Skeletal muscle cell (primary cell): ENCODE measurements around the gene KCNMB3.
"Not testable (repeated sequence)": the region's sequence is repeated elsewhere in the genome, so short reads cannot be mapped to it uniquely, and the experiment has no call there.

Experiments
- DNase-seq: peaks from one replicate; pipeline ENCODE4 v3.0.0-alpha.2; 2010; ENCODE audit warnings: low read depth
- H3K4me3 ChIP-seq: 2 replicates; pipeline ENCODE4 v1.5.1; 2011; ENCODE audit warnings: low read depth, mild to moderate bottlenecking, control low read depth, low read length, moderate library complexity

The KCNMB3 gene, protein sequence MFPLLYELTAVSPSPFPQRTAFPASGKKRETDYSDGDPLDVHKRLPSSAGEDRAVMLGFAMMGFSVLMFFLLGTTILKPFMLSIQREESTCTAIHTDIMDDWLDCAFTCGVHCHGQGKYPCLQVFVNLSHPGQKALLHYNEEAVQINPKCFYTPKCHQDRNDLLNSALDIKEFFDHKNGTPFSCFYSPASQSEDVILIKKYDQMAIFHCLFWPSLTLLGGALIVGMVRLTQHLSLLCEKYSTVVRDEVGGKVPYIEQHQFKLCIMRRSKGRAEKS

DNA sequence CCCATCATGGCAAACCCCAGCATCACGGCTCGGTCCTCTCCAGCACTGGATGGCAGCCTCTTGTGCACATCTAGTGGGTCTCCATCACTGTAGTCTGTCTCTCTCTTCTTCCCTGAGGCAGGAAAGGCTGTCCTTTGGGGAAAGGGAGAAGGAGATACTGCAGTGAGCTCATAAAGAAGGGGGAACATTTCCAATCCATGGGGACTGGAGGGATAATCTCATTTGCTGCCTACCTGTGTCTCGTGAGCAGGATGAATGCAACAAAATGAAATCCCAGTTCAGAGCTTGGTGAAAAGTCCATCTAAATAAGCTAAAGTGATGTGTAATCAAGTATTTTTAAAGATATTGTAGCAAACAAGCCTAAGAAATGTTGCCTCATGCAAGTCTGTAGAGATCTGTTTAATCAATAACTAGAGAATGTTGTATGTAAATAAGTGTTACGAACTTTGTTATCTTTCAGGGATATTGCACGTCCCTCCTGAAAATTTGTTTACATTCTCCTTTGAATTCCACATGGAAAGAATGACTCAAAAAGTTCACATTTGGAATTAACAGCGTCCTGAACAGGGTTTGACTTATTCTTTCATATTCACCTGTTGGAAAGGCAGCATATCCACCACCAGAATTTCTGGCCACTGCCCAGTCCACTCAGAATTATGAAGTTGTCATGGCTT is at the start of gene KCNMB3:
Gene KCNMB3 (minus strand): TSS at position 312 of the 674 bp plus-strand sequence. CDS start 124 bp downstream, at position 188.
- DNase-seq: no peak
- H3K4me3 ChIP-seq: no peak within 1 kb of the TSS

DNA sequence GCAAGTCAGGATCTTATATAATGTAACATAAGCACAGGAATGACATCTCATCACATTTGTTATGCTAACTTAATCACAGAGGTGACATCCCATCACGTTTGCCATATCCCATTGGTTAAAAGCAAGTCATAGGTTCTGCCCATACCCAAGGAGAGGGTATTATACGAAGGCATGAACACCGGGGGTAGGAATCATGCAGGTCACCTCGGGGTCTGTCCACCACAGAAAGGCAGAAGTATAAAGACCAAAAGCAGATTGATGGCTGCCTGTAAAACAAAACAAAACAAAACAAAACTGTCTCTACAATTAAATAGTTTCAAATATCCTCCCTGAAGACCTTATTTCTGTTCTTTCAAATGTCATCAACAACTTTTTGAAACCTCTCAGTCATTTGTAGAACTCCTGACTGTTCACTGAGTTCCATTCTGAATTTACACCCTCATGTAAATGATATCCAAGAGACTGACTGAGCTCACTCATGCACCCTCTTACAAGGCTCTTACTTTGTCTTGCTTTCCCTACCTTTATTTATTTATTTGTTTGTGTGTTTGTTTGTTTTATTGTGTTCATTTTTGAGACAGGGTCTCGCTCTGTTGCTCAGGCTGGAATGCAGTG is 49.2 kb upstream of the KCNMB3 start:
- no peak overlapping the region for H3K4me3 ChIP-seq
- DNase-seq: no peak

DNA sequence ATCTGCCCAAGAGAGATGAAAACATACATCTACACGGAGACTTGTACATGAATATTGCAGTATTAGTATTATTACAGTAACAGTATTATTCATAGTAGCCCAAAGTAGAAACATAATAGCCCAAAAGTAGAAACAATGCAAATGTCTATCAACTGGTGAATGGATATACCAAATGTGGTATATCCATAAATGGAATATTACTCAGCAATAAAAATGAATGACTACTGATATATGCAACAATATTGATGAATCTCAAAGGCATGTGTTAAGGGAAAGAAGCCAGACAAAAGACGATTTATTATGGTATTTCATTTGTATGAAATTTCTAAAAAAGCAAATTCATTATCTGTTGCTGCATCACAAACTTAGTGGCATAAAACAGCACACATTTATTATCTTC is 48.4 kb upstream of the KCNMB3 start:
- DNase-seq: no peak
- H3K4me3 ChIP-seq: no peak overlapping the region

DNA sequence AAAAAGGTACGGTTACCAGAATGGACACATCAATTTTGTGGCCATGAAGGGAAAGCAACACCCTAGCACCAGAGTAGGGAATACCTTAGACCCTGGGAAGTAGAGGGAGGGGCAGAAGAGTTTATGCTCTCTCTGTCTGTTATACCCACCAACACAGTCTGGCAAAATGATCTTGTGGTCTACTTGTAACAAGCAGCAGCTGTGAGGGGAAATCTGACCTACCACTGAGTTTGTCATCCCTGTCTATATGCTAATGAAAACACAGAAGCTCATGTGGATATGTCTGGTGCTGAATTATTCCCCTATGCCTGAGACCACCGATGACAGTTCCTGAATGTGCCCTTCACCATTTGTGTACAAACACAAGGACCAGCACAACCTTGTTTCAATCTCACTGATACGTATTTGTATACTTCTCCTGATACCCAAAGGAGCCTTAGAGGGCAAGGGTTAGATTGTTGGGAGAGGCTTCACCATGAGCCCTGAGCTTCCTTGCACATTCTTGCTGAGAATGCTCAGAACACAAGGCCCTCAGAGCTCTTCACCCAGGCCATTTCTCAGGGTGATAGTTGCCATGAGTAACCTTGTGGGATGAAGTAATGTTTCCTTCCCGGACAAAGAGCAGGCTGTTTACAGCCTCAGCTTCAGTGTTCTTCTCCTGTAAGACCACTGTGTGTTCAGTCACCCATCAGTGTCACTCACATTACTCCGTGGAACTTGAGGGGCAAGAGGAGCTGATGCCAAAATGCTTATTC is 47.2 kb upstream of the KCNMB3 start:
- H3K4me3 ChIP-seq: no peak overlapping the region
- DNase-seq: no peak

DNA sequence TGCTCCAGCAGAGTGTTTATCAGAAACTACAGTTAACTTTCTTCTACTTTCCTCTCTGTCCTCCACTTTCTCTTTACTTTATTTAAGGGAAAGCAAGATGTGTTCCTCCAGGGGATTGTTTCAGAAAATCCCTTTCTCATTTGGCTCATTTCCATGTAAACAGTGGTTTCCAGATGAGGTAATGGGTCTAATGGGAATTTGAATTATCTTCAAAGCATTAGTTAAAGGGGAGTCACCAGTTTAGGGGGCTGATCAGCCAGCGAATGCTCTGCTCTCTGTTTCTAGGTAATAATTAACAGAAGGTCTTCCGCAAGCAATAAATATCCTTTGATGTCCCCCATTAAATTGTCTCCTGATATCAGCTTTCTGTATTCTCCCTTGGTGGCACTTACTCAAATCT is 41.5 kb upstream of the KCNMB3 start:
- DNase-seq: no peak
- no peak overlapping the region for H3K4me3 ChIP-seq

DNA sequence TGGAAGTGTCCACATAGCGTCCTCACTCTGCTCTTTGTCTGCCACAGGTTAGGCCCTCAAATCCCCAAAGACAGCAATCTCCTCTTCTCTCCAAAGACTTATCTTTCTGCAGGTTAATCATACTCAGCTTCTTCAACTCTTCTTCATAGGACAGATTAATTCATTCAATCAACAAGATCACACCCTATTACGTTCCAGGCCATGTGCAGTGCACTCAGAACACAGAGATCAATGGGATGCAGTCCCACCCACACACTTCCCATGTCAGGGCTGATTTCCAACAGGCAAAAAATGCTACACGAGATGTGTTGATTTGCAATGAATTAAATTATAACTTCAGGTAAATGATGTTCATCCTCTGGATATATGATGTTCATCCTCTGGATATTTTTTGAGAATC is 38.4 kb upstream of the KCNMB3 start:
- H3K4me3 ChIP-seq: no peak overlapping the region

DNA sequence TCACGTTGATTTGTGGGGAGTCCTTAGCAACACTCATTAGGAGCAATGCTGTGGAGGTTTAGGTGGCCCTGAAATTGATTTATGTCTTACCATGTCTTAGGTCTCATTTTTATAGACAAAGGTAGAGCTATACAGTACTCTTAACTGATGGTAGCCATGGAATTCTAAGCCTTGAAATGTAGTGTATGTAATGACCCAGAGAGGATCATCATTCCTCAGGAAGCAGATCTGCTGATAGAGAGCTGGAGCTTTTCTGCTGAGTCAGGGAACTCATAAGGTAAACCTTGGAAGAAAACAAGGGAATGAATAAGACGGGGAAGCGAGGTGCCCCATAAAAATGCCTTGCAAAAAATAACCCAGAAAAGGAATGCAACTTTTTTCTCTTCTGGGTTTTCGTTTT is 37.9 kb upstream of the KCNMB3 start:
- H3K4me3 ChIP-seq: no peak overlapping the region
- no peak for DNase-seq

More for the DNA sequence above, 38.4 kb upstream of the KCNMB3 start:
- no peak for DNase-seq

DNA sequence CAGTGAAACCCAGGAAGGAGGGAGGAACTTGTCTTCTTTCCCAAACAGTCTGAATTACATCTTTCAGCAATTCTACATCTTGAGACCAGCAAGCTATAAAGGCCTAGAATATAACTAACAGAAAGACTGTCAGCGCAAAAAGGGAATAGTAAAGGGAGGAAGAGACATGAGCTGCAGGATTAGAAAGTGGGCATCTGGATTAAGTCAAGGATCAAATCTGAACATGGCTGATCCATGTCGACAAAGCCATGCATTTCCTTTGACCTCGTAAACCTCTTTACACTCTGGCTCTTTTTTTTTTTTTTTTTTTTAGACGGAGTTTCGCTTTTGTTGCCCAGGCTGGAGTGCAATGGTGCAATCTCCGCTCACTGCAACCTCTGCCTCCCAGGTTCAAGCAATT is 35.4 kb upstream of the KCNMB3 start:
- H3K4me3 ChIP-seq: no peak overlapping the region
- no peak for DNase-seq

DNA sequence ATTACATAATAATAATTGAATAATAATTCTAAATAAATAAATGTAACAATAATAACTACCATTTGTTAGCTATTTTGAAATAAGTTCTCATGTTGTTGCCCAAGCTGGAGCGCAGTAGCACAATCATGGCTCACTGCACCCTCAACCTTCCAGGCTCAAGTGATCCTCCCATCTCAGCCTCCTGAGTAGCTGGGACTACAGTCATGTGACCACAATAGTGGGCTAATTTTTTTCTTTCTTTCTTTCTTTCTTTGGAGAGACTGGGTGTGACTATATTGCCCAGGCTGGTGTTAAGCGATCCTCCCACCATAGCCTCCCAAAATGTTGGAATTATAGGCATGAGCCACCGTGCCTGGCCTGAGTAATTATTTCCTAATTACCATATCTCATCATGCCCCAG is 30.9 kb upstream of the KCNMB3 start:
- no peak overlapping the region for H3K4me3 ChIP-seq
- no peak for DNase-seq

DNA sequence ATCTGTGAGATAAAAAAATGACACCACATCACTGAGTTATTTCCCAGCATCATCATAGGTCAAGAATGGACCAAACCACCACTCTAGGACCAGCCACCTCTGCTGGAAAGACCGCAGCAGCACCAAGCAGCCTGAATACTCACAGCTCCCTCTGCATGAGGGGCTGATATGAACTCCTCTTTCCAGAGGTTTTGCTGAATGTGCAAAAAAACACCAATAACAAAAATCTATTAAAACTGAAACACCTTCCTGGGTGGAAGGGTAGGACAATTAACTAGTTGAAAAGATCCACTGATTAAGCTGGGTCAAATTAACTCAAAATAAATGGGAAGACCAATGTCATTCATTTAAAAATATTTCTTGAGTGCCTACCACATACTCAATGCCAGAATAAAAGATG is 28.9 kb upstream of the KCNMB3 start:
- no peak for DNase-seq

DNA sequence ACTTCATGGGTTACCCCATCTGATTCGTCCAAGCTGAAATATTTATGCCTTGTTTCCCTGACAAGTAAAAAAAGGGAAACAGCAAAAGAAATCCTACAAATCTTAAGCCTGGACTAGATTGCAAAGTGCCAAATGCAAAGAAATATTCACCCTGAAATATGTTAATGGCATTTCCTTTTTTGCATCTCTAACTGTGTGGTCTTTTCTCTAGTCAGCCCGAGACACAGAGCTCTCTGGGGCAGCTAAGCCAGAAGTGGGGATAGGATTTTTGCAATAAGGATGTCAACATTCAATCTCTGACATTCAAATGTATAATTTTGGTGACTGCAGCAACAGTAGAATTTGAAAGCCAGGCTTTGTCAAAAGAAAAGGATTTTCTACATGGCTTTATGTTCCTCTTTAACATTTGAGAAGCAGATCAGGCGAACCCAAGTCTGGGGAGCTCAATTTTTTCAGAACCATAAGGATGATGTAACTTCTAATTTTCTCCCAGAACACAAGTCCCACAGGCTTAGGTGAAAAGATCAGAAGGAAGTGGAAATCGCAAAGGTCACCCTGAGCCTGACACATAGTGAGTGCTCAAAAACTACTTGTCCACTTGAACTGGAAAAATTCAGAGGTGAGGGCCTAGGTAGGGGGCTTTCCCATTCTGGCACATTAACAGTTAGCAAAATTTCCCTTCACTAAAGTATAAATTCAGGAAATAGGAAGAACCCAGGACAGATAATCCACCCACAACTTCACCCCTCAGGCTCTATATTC is 28.2 kb upstream of the KCNMB3 start:
- no peak overlapping the region for H3K4me3 ChIP-seq
- DNase-seq: no peak

More for the DNA sequence above, 28.9 kb upstream of the KCNMB3 start:
- H3K4me3 ChIP-seq: no peak overlapping the region

DNA sequence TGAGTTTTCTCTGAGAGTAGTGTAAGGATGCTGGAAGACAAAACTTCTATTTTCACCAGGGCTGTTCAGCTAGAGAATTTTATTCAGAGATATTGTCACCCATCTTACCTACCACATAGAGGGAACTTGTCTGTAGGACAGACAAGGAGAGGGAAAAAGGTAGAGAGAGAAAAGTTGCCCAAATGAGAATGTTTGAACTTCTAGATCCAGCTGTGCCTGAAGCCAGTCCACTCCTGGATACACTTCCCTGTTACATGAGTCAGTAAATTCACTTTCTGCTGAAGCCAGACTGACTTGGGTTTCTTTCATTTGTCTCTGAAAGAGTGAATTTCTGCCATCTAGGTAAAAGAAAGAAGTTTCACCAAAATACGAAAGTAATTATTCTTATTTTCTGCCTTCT is 27.2 kb upstream of the KCNMB3 start:
- no peak overlapping the region for H3K4me3 ChIP-seq
- no peak for DNase-seq

DNA sequence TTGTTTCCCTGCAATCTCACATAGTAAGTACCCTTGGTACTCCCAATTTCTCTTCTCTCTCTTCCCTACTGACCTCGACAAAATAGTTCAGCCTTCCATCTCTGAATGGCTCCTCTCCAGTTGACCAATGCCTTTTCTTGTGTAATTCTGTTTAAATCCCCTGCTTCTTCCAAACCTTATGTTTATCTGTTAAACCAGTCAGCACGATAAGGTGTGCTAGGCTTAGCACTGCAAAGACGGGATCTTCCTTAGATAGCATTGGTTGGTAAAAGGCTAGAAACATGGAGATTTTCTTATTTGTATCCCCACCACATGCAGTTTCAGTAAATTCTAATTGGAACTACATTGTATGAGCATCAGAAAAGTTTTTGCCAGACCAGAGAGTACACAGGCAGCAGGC is 25.8 kb upstream of the KCNMB3 start:
- H3K4me3 ChIP-seq: no peak overlapping the region
- DNase-seq: no peak

DNA sequence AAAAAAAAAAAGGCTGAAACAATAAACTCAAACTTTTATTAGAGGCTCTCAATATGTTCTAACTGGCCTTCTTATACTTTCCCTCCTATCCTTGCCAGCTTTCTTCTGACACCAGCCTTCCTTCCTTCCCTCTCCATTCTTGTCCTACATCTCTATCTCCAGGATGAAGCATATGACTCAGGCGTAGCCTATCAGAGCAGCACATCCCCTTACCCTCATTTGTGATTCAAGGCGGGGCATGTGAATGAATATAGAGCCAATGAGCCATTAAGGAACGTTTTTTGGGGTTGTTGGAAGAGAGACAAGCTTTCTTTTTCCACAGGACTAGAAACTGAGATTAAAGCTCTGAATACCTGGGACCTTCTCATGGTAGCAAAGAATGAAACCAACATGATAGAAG is 25.1 kb upstream of the KCNMB3 start:
- DNase-seq: no peak

DNA sequence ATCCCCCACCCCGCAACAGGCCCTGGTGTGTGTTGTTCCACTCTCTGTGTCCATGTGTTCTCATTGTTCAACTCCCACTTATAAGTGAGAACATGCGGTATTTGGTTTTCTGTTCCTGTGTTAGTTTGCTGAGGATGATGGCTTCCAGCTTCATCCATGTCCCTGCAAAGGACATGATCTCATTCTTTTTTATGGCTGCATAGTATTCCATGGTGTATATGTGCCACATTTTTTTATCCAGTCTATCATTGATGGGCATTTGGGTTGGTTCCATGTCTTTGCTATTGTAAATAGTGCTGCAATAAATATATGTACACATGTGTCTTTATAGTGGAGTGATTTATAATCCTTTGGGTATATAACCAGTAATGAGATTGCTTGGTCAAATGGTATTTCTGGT is 23.5 kb upstream of the KCNMB3 start:
- H3K4me3 ChIP-seq, DNase-seq: not testable (repeated sequence)

More for the DNA sequence above, 25.1 kb upstream of the KCNMB3 start:
- no peak overlapping the region for H3K4me3 ChIP-seq

DNA sequence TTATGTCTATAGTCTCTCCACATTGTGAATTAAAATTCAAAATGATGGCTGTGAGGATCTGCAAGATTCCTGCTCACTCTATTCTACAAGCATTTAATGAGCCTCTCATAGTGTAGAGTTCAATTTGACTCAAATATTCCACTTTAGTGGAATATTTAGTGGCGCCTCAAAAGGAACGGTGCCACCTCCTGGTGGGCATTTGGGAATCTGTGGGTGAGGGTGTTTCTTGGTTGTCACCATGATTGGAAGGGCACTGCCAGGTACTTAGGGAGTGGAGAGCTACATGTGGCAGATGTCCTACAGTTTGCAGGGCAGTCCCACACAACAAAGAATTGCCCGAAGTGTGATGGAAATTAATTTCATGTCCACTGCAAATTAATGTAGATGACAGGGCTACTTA is 21.5 kb upstream of the KCNMB3 start:
- DNase-seq: no peak
- no peak overlapping the region for H3K4me3 ChIP-seq

DNA sequence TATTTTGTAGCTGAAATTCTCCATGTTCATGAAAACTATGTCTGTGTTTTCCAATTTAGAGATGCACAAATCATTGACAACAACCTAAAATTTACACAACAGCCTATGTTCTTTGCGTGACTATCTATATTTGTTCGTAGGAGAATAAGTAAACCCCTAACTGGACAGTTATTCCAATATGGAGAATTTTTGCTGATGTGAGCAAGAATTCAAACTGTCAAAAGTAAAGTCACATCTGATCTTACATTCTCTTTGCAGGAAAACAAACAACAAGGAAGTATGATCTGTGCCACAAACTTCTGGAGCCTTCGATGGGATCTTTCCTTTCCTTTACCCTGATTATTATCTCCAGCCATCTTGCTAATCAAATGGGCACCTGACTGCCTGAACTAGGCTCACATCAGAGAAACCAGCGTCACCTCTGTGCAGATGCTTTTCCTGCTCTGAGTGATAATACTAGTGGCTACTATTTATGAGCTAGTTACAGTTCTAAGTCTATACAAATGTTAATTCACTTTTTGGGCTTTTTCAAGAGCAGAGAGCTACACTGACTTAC is 18.3 kb upstream of the KCNMB3 start:
- H3K4me3 ChIP-seq: no peak overlapping the region
- no peak for DNase-seq

DNA sequence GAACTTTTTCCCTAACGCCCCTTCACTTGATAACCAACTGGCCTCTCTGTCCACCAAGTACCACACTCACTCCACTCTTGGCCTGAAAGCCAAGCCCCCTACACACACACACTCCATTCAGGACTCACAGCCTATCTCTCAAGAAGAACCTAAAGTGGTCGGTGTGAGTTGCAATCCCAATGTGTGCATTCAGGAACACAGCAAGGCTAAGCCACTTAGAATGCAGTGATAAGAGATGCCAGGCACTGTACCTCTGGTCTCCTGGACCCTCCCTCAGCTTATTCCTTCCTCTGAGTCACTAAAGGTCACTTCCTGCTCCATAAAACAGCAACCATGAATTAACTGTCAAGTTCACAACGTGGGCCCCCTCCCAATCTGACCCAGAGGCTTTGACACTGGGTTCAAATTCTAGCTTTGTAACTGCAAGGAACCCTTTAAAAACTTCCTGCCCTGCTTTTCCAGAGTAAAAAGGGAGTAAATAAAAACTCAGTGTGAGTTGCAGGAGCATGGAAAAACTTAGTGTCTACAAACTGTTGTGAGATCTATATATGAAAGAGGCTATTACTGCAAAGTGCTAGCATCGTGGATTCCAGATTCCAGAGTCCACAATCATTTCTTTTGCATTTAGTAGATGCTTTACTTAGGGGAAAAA is 17.6 kb upstream of the KCNMB3 start:
- no peak overlapping the region for H3K4me3 ChIP-seq
- DNase-seq: no peak
